Body of pancreas (tissue), 4 donors: ENCODE results near the gene PTPN14. TPM values are rescaled to one million over a fixed set of nuclear protein-coding genes. Genes with fewer than 3 reads are reported as not detected.

ENCODE experiments used
- ATAC-seq: fragments of 150-250 bp; one replicate; pipeline ENCODE4 v1.9.1; 2016
- DNase-seq, 4 donors: peaks; one replicate each; pipeline ENCODE4 v3.0.0-alpha.2; 2019
- H3K27ac ChIP-seq, 4 donors: fragments of 200-600 bp; sonication (generic); 1 replicate in 3 of 4; 2 replicates in 1 of 4; pipeline versions ENCODE4 v1.5.1 to v1.6.1; 2016 to 2019; ENCODE audit warnings: mild to moderate bottlenecking in 1 of 4, mixed read lengths in 1 of 4, moderate library complexity in 1 of 4
- H3K27me3 ChIP-seq, 2 donors: fragments of 200-600 bp; sonication (generic); one replicate each; pipeline ENCODE4 v1.6.0; 2016; ENCODE audit warnings: mild to moderate bottlenecking in 1 of 2
- H3K36me3 ChIP-seq, 2 donors: fragments of 200-600 bp; sonication (generic); replicated peaks in 1 of 2; 2 replicates each; pipeline ENCODE4 v1.5.1; 2016; ENCODE audit warnings: low read depth in 2 of 2; ENCODE audit not compliant: insufficient read depth in 1 of 2
- H3K4me1 ChIP-seq: fragments of 200-600 bp; sonication (generic); one replicate; pipeline ENCODE4 v1.6.0; 2016
- H3K4me3 ChIP-seq, 2 donors: fragments of 200-600 bp; sonication (generic); 1 replicate in 1 of 2; 2 replicates in 1 of 2; pipeline ENCODE4 v1.5.1; 2016 to 2019
- H3K9me3 ChIP-seq, 3 donors: fragments of 200-600 bp; sonication (generic); 1 replicate in 2 of 3; 2 replicates in 1 of 3; pipeline ENCODE4 v1.5.1; 2016
- CTCF ChIP-seq, 7 experiments: fragments of 450-650 bp in 4 of 7; fragments of 200-600 bp in 3 of 7; sonication (generic) in 3 of 7; IDR thresholded peaks; one replicate each; pipeline ENCODE4 v1.5.1; 2016 to 2019; ENCODE audit warnings: antibody characterized with exemption in 7 of 7
- POLR2A ChIP-seq, 3 donors: fragments of 450-650 bp; IDR thresholded peaks; one replicate each; pipeline ENCODE4 v1.6.1; 2016; ENCODE audit warnings: antibody characterized with exemption in 3 of 3, mild to moderate bottlenecking in 2 of 3
- WGBS, 2 donors: methylation state at CpG; one replicate each; pipeline ENCODE4 v1.1.5; 2017; 5-methylcytosine and 5-hydroxymethylcytosine counted together
- intact Hi-C: fragments of 100-400 bp; cut with DNase I; formaldehyde crosslinking; loops from one replicate; pipeline ENCODE4 v1.15.1; 2023
- total RNA-seq, 2 donors: library from RNA; depleted of rRNA; stranded (reverse); fragments of >200 nt; gene quantifications; one replicate each; pipeline ENCODE4 v1.1.0, GENCODE V29; 2016

The PTPN14 gene
- total RNA-seq, 2 donors from 2014 or later, result 10.5 to 18.7 TPM

DNA sequence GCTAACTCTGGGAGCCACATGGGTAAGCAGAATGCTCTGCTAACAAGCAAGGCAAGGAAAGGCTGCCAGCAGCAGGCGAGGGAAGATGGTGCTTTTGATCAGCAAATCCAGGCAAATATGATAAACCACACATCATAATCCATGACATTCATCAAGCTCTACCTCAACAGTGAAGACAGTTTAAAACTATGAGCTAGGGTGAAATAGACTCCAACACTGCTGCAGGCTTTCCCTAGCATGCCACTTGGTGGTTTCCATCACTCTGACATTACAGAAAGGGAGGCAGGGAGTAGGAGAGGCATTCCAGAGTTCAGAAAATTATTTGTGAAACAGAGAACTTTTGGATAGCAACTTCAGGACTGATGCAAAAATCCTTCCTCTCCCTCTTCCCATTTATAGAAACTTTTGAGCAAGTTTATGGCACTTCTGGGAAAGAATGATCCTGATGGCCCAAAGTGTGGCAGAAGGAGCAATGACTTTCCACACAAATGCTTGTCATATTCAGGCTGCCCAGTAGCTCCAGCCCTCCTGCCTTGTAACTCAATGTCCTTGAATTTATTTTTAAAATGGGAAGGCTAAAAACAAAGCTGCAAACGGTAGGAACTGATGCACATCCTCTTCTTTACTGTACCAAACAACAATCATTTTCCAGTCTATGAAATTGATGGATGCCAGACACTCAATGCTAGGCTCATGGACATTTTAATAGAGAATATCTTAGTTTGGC, 199.7 kb downstream of the PTPN14 start:
- Histone ChIP-seq H3K4me3 (no peak overlapping the region), H3K27ac (no peak overlapping the region), H3K36me3 (peaks cover 0 to 2% of the 10 kb centered on the region in 2 donors), H3K27me3 (no peaks in the 10 kb centered on the region), H3K4me1 (no peaks in the 10 kb centered on the region), H3K9me3 (no peaks in the 10 kb centered on the region)
- intact Hi-C loops, result no loop called here
- TF ChIP-seq CTCF (IDR thresholded peaks at IDR 0.05) (no peak), POLR2A (IDR thresholded peaks at IDR 0.05) (no peak)
- ATAC-seq (no peak), DNase-seq (no peak)
- 53 to 60% methylated on average over 2 of the region's 2 CpGs for WGBS, 2 donors

DNA sequence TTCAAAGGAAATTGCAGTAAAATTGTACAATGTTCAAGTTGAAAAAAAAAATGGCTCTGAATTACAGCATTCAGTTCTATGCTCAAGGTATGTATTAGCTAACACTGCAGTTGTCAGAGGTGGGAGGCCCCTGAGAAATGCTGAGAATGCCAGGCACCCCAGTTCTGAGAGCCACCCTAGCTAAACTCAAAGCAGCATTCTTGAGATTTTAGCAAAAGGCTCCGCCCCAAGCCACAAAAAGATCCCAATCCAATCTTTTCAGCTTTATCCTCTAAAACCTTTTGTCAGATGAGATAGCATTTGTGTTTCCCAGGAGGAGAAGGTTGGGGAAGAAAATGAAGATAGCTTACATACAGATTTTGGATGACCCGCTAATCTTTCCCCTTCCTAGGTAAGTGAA, 201.6 kb downstream of the PTPN14 start:
- ATAC-seq, result no peak
- no peak overlapping the region for H3K4me3 ChIP-seq
- TF ChIP-seq CTCF (IDR thresholded peaks at IDR 0.05) (no peak), POLR2A (IDR thresholded peaks at IDR 0.05) (no peak)
- H3K36me3 ChIP-seq, result no peaks in the 10 kb centered on the region
- 91 to 98% methylated on average over 2 of the region's 2 CpGs for WGBS, 2 donors
- no peaks in the 10 kb centered on the region for H3K9me3 ChIP-seq
- H3K27me3 ChIP-seq, result no peaks in the 10 kb centered on the region
- H3K4me1 ChIP-seq, result no peaks in the 10 kb centered on the region
- no peak overlapping the region for H3K27ac ChIP-seq
- DNase-seq, result no peak
- intact Hi-C loops, result no loop called here

DNA sequence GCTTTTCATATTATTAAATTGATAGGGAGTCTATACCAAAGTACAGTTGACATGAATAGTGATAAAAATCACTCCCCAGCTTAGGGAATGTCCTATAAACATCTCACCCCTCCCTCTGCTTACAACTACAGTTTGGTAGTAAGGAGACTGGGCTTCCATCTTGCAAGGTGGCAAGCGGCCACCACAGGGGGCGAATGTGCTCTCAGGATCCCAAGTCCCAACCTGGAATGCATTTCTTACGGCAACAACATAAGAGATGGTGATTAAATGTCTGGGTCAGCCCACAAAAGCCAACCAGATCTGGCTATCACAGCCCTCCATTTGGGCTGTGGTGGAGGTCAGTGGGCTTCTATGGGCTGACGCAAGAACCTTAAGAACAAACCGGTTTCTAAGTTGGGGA, 202.4 kb downstream of the PTPN14 start:
- H3K27ac ChIP-seq, result no peak overlapping the region
- no peak overlapping the region for H3K4me3 ChIP-seq
- intact Hi-C loops, result no loop called here
- ATAC-seq (no peak), DNase-seq (no peak)
- H3K9me3 ChIP-seq, result no peaks in the 10 kb centered on the region
- 92 to 95% methylated on average over 5 of the region's 5 CpGs for WGBS, 2 donors
- no peaks in the 10 kb centered on the region for H3K4me1 ChIP-seq
- no peak for TF ChIP-seq POLR2A (IDR thresholded peaks at IDR 0.05)
- no peak for TF ChIP-seq CTCF (IDR thresholded peaks at IDR 0.05)
- H3K36me3 ChIP-seq, result no peaks in the 10 kb centered on the region
- no peaks in the 10 kb centered on the region for H3K27me3 ChIP-seq

- Histone ChIP-seq H3K4me3 (no peak overlapping the region), H3K27me3 (no peaks in the 10 kb centered on the region), H3K36me3 (no peaks in the 10 kb centered on the region), H3K4me1 (no peaks in the 10 kb centered on the region), H3K27ac (no peak overlapping the region), H3K9me3 (no peaks in the 10 kb centered on the region)
- intact Hi-C loops, result no loop called here
- no peak for TF ChIP-seq CTCF (IDR thresholded peaks at IDR 0.05)
- no peak for TF ChIP-seq POLR2A (IDR thresholded peaks at IDR 0.05)
- DNase-seq (no peak), ATAC-seq (no peak)
Measured at GRCh38 chr1:214344897-214345296, 206.5 kb downstream of the PTPN14 start.

DNA sequence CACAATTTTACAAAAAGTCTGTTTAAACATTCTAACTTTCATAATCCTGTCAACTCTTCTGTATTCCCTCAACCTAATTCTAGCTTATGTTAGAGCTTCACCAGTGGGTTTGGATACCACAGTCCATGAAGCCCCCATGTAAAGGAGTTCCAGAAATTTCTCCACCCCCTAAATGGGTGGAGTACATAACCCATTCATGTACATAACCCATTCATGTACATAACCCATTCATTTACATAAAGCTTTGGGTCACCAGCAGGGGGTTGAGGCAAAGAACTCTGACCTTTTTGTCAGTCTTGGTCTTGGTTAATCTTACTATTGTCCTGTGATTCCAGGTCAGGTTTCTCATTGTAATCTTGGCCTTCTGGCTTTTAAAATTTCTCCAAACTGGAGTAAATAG, 208.9 kb downstream of the PTPN14 start:
- H3K4me1 ChIP-seq, result no peaks in the 10 kb centered on the region
- no peaks in the 10 kb centered on the region for H3K36me3 ChIP-seq
- intact Hi-C loops, result no loop called here
- no peak for DNase-seq
- no peak overlapping the region for H3K27ac ChIP-seq
- no peaks in the 10 kb centered on the region for H3K27me3 ChIP-seq
- H3K9me3 ChIP-seq, result no peaks in the 10 kb centered on the region
- no peak for ATAC-seq
- no peak overlapping the region for H3K4me3 ChIP-seq
- TF ChIP-seq POLR2A (IDR thresholded peaks at IDR 0.05) (no peak), CTCF (IDR thresholded peaks at IDR 0.05) (no peak)
